RWPE1 (cell line): ENCODE measurements around the gene ATG2A.

ENCODE experiments used
- CTCF ChIA-PET: fragments of 350-600 bp; sonication (Branson Sonifier 250); formaldehyde crosslinking; extraction: SDS; loops from one replicate; lab custom pipeline; 2021; lab: Yijun Ruan, JAX
- POLR2A ChIA-PET: fragments of 400-600 bp; formaldehyde crosslinking; extraction: SDS; loops from one replicate; lab custom pipeline; 2020; ENCODE audit warnings: antibody characterized with exemption; ENCODE audit not compliant: low non-redundant PET; lab: Yijun Ruan, JAX
- DNase-seq: peaks from one replicate; pipeline ENCODE4 v3.0.0; 2012; ENCODE audit warnings: low spot score
- H3K27ac ChIP-seq: fragments of 450-650 bp; 2 replicates; pipeline ENCODE4 v1.5.1; 2017
- TF ChIP-seq, protein P1 (sequence below): fragments of 450-650 bp; conservative IDR thresholded peaks from 2 replicates; pipeline ENCODE4 v1.5.1; 2017; ENCODE audit warnings: low read depth, mild to moderate bottlenecking

ATG2A gene

DNA sequence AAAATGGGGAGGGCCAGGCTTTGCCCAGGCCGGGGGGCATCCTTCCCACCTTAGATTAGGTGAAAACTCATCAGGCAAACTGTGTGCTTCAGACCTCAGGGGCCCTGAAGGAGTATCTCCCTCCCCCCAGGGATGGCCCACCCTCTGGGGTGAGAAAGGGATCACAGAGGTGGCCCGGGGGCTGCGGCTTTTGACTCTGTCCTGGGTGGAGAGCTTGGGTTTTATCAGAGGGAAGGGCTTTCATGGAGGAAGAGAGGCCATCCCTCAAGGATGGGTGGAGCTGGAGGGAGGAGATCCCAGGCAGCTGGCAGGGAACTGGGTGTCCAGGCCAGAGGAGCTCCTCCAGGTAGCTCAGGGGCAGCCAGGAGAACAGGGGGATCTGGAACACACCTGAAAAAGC, 4.4 kb upstream of the ATG2A start:
- peak overlapping the region; percentile 10; the same call in 1 of the 2 replicates for H3K27ac ChIP-seq
- TF ChIP-seq, protein P1, sequence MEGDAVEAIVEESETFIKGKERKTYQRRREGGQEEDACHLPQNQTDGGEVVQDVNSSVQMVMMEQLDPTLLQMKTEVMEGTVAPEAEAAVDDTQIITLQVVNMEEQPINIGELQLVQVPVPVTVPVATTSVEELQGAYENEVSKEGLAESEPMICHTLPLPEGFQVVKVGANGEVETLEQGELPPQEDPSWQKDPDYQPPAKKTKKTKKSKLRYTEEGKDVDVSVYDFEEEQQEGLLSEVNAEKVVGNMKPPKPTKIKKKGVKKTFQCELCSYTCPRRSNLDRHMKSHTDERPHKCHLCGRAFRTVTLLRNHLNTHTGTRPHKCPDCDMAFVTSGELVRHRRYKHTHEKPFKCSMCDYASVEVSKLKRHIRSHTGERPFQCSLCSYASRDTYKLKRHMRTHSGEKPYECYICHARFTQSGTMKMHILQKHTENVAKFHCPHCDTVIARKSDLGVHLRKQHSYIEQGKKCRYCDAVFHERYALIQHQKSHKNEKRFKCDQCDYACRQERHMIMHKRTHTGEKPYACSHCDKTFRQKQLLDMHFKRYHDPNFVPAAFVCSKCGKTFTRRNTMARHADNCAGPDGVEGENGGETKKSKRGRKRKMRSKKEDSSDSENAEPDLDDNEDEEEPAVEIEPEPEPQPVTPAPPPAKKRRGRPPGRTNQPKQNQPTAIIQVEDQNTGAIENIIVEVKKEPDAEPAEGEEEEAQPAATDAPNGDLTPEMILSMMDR: no peak
- POLR2A ChIA-PET: no interaction called here
- CTCF ChIA-PET: no interaction called here
- no peak for DNase-seq

DNA sequence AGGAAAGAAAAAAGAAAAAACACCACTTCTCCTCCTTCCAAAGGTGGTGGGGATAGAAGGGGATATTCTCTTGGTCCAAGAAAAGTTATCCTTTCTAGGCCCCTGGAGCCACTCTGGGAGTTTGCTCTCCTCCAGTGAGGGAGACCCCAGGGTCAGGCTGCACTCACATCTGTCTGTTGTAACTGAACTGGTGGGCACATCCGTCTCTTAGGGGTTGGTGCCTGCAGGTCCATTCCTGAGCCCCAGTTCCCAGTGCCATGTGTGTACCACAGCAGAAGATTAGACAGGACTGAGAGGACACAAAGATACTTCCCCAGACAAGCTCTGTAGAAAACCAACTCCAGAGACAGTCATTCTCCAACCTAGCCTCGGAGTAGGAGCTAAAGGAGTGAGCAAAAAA, 3.1 kb upstream of the ATG2A start:
- no peak for DNase-seq
- CTCF ChIA-PET: no interaction called here
- peak overlapping the region; percentile 65 for H3K27ac ChIP-seq
- POLR2A ChIA-PET: no interaction called here
- TF ChIP-seq, protein P1: no peak

DNA sequence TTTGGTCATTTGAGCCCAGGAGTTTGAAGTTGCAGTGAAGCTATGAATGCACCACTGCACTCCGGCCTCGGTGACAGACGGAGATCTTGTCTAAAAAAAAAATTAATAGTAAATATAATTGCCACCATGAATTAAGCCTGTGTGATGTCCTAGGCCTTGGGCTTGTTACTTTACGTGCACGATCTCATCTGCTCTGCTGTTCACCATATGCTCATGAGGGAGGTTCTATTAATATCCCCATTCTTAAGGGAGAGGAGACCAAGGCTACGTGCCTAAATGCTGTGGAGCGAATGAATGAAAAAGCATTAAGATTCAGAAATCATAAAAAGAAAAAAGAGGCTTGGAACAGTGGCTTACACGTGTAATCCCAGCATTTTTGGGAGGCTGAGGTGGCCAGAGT, 2.6 kb upstream of the ATG2A start:
- ChIA-PET POLR2A (interaction anchor here (0.6 to 0.7 kb wide), 2 partner anchors 121 to 214 kb away, joined by 3 to 4 read pairs; partner anchors contain the start of gene SAC3D1), CTCF (no interaction called here)
- no peak for DNase-seq
- TF ChIP-seq, protein P1: no peak
- H3K27ac ChIP-seq: peak overlapping the region; percentile 65

DNA sequence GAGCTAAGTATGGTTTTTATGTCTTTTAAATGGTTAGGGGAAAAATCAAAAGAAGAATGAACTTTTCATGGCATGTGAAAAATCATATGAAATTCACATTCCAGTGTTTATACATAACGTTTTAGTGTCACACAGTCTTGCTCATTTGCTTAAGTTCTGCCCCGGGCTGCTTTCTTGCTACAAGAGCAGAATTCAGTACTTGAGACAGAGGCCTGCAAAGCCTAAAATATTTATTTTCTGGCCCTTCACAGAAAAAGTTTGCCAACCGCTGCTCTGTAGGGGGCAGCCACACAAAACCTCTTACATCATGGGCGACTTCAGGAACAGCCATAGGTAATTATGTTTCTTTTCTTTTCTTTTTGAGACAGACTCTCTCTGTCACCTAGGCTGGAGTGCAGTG, 1.0 kb upstream of the ATG2A start:
- CTCF ChIA-PET: interaction anchor here (0.6 to 1.8 kb wide), 5 partner anchors 24 to 397 kb away, joined by 3 to 5 read pairs (median 3); partner anchors contain the start of gene ARL2
- H3K27ac ChIP-seq: peak overlapping the region; percentile 65
- TF ChIP-seq, protein P1: no peak; the same call in 1 of the 2 replicates
- POLR2A ChIA-PET: no interaction called here
- DNase-seq: no peak

DNA sequence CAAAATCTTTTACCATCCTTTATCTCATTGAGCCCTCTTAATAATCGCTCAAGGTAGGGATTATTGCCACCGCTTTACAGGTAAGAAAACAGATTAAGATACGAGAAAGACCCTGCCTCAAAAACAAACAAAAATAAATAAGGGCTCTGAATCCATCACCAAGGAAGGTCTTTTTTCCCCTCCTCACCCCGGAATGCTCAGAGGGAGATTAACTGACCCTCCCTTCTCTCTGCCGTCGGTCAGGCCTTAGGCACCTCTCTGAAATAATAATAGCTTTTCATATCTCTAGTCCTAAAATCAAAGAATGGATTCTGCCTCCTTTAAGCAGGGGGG, 620 bp upstream of the ATG2A start:
- peak overlapping the region; percentile 82 for H3K27ac ChIP-seq
- ChIA-PET CTCF (interaction anchor here (0.6 to 1.8 kb wide), 5 partner anchors 24 to 398 kb away, joined by 3 to 5 read pairs (median 3); partner anchors contain the start of gene ARL2), POLR2A (no interaction called here)
- no peak for DNase-seq
- TF ChIP-seq, protein P1: no peak

DNA sequence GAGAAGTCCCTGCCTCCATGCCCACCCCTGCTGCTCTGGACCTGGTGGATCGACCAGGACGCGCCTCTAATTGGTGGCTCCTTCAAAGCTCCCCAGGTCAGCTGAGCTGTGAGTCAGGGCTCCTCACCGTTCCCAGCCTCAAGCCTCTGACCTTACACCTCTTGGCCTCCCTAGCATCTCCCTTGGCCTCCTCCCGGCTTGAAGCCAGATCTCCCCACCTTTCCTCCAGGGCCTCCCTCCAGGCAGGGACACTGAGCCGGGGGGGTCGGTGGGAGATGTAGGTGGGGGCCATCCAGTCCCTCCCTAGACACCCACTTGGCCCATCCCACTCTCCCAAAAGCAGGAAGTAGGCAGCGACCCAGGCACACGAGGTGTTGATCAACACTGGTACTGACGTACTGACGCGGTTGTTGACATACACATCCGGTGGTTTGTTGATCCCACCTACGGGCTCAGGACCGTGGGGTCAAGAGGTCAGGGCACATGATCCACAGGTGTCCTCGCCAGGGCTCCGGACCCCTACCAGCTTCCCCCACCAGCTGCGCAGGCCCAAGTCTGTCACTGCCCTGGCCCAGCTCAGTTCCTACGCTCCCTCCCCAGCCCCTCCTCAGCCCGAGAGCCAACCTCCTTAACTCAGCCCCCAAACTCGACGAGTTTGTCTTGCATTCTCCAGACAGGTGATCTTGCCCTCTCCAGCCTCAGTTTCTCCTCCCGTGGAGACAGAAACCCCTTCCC, 802 bp downstream of the ATG2A start:
- DNase-seq: peak; percentile 54
- peak overlapping the region; percentile 82 for H3K27ac ChIP-seq
- TF ChIP-seq, protein P1: no peak
- POLR2A ChIA-PET: interaction anchor here (0.6 to 0.7 kb wide), 2 partner anchors 58 to 97 kb away, joined by 3 to 5 read pairs; no protein-coding TSS in a partner anchor
- CTCF ChIA-PET: interaction anchor here (0.6 to 1.8 kb wide), 4 partner anchors 78 to 1014 kb away, joined by 3 to 5 read pairs (median 4); partner anchors contain the start of gene ARL2
